Activated CD4-positive, CD25-positive, alpha-beta regulatory T cell treated with anti-CD3 and anti-CD28 coated beads, Interleukin-2, amount 50 U/mL, for 72 hours (primary cell): ENCODE results near the gene OR7D2.
"Not testable (repeated sequence)": the region's sequence is repeated elsewhere in the genome, so short reads cannot be mapped to it uniquely, and the experiment has no call there.

ENCODE experiments used
- DNase-seq: peaks from one replicate; pipeline ENCODE4 v3.0.0; 2021

The OR7D2 gene

GRCh38 chr19:9178901-9179300 lies at the start of gene OR7D2:
Gene OR7D2 (plus strand): TSS chr19:9178979. CDS start chr19:9185782, 6,803 bp downstream.
- DNase-seq, result no peak

DNA sequence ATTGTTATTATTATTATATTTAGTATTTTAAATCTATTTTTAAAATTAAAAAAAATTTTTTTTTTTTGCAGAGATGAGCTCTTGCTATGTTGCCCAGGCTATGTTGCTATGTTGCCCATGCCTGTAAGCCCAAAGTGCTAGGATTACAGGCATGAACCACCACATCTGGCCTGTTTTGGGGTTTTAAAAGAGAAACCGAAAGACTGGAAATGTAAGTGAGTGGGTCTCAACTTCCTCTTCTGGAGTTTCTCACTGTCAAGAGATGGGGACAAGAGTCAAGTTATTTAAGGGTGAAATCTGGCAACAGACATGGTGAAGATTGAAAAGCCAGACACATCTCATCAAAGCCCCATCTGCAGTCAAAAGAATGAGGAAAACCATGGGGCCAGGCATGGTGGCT lies 47.8 kb upstream of the OR7D2 start:
- DNase-seq, result no peak

GRCh38 chr19:9132422-9132821 lies 46.4 kb upstream of the OR7D2 start:
- DNase-seq, result no peak

DNA sequence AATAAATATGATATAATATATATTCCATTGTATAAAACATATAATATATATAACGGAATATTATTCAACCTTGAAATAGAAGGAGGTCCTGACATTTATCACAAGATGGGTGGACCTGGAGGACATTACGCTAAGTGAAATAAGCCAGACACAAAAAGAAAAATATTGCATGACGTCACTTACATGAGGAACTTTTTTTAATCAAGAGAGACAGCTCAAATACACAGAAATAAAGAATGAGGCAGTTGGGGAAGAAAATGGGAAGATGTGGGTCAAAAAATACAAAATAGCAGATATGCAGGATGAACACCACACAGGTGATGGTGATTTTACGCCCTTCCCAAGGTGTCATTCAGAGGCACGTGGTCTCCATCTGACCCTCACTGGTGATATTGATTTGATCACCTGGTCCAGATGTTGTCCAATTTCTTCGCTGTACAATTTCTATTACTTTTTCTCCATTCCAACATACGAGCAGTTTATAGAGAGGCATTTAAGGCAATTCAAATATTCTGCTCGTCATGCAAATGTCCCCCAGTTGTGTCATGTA lies 39.1 kb upstream of the OR7D2 start:
- DNase-seq, result no peak

DNA sequence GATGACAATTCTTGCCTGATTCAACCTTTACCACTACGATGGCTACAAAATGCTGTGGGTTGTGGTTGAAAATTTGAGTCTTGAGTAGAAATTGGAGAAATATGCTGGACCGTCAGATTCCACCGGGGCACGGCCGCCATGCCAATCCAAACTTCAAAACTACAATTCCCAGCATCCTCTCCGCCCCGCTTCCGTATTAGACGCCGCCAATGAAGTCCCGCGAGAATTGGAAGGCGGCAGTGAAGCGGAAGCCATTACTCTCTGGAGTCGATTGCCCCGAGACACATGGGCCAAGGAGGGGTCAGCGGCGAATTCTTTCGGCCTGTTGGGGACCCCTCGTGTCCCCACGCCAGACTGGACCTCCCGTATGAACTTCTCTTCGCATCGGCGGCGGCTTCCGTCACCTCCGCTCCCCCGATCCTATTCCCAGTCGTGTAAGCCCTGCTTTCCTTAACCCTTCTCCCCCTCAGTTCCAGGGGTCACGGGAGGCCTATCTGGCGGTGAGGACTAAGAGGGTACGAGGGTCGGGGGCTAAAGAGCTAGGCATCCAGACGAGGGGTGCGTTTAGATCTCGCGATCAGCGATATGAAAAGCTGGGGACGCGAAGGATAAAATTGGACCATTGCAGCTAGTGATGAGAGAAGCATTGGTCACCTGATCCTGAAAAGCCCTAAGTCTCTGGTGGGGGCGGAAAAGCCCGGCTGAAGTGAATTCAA lies 38.5 kb upstream of the OR7D2 start, which contains the start of gene ZNF317:
Gene ZNF317 (plus strand): TSS at position 239 of the 716 bp plus-strand sequence. CDS start 15,620 bp downstream, outside the sequence.
- peak; percentile 85 for DNase-seq

- no peak for DNase-seq
These were observed 33.9 kb upstream of the OR7D2 start for GRCh38 chr19:9144920-9145319.

DNA sequence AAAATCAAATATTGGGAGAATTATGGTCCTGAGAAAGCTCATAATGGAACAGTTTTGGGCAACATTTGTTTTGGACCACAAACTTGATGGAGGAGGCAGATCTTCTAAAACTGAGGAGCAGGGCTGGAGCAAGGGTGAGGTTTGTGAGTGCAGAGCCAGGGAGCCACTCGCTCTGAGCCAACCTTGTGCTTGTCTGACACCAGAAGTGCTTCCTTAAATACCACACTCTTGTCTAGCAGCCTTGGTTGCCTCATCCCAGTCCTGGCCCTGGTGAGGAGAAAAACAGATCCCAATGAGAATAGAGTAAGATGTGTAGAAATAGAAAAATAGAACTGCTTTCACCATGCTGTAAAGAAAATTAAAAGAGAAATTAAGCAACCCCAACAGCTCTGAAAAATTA lies 31.9 kb upstream of the OR7D2 start:
- DNase-seq, result no peak

DNA sequence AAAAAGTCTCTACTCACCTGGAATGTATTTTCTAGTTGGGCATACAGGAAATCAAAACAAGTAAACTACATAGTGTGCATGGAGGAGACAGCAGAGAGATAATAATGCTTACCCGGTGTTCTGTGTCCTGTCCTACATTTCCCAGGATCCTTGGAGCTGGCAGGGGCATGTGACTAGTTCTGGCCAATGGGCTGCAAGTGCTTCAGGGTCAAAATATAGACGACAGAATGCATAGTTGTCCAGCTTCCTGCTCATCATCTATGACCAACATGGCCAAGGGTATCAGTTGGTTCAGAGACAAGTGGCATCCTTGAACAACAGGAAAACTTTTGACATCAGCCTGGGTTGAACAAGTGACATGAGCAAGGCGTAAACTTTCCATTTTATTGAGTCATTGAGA lies 30.1 kb upstream of the OR7D2 start:
- DNase-seq, result no peak

- DNase-seq, result no peak
These were observed 28.8 kb upstream of the OR7D2 start for GRCh38 chr19:9149997-9150396.

- no peak for DNase-seq
These were observed 28.1 kb upstream of the OR7D2 start for GRCh38 chr19:9150650-9151049.

DNA sequence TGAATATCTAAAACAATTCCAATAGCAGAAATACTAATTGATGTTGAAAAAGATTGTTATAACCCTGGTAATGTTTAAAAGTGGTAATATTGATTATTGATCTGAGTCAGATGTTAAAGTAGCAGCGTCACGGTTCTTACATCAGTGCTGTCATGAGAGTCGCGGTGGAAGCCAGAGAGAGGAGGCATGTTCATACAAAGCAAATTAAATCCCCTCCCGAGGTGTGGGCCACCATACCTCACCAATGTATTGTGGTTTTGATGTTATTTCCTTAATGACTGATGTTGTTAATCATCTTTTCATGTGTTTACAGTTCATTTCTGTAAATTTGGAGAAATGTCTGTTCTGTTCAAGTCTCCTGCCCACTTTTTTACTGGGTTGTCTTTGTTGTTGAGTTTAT lies 27.4 kb upstream of the OR7D2 start:
- no peak for DNase-seq

- no peak for DNase-seq
These were observed 23.2 kb upstream of the OR7D2 start for GRCh38 chr19:9155591-9155990.

DNA sequence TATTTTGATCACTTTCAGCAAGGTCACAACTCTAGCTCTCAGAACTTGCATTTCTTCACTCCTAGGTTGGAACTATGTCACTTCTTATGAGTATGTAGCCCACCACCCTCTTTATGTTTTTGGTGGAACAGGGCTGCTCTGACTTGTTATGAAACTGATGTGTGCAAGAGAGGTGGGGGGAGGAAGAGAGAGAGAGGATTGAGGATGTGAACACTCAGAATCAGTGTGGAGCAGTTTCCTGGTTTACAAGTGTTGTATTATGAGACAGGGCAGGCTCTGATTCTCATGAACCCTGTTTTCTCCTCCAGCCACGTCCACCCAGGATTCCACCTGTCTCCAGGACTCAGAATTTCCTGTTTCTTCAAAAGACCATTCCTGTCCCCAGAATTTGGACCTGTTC lies 22.5 kb upstream of the OR7D2 start:
- no peak for DNase-seq

GRCh38 chr19:9159891-9160290 lies 18.9 kb upstream of the OR7D2 start:
- no peak for DNase-seq

DNA sequence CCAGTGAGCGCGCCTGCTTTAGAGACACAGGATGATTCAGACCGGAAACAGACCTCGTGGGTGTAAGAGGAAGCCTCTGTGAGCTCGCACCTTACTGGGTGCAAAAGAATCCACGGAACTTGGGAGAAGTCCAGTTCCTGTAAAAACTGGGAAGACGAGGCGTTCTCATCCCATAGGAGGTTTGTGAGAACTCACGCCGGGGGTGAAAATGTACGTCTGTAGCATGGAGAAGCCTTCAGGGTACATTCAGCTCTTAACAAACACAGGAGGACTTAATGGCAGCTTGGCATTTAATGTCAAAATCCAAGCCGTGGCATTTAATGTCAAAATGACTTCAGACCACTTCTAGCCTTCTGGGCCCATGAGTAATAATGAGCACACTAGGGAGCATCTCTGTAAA lies 17.4 kb upstream of the OR7D2 start:
- no peak for DNase-seq

- DNase-seq, result no peak
These were observed 13.5 kb upstream of the OR7D2 start for GRCh38 chr19:9165261-9165660.

DNA sequence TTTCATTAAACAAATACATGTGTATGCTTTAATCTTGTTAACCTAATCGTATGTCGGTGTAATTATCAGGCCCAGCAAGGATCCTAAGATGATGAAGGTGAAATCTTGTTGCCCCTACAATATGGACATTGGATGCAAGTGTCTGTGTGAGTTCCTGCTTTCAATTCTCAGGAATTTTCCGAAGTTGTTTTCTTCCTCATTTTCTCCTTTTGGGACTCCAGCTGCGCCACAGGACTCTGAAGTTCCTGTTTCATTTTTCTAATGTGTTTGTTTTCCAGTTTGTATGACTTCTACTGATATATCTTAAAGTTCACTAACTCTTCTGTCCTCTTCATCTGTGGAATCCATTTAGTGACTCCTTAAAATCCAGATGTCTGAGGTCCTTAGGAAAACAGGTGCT lies 11.9 kb upstream of the OR7D2 start:
- no peak for DNase-seq

DNA sequence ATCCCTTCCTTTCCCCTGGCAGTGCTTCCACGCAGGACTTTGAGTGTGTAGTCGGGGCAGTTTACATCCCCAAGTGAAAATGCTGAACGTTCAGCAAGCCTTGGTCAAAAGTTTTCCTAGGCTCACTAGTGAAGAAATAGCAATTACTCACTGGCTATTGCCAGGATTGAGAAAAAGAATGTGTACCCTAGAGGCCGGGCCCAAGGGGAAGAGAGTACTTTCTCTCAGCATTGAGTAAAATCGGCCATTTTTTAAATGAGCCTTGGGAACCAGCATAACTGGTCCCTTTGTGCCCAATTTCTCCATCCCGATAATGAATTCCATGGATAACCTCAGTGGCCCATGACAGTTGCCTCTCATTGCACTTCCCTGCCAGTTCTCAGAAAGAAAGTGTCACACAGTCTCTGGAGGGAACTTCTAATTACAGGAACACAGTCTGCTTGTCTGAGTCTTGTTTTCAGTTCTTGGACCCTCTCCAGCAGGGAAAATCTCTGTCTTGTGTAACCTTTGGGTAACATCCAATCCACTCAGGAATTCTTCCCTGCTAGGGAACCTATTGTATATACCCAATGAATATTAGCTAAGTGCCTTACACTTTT lies 7.3 kb upstream of the OR7D2 start:
- DNase-seq, result no peak

DNA sequence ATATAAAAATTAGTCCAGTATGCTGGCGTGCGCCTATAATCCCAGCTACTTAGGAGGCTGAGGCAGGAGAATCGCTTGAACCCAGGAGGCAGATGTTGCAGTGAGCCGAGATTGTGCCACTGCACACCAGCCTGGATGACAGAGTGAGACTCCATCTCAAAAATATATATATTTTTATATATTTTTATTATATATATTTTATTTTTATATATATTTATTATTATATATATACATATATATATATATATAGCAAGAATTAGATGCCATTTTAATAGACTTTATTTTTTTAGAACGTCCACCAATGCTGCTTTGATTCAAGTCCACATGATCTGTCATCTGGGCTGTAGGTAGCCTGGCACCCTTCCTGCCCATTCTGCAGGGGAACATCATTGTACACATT lies 3.5 kb upstream of the OR7D2 start:
- no peak for DNase-seq

- no peak for DNase-seq
These were observed 4.2 kb downstream of the OR7D2 start for GRCh38 chr19:9183000-9183399.

GRCh38 chr19:9187191-9187590 lies 8.4 kb downstream of the OR7D2 start:
- no peak for DNase-seq

DNA sequence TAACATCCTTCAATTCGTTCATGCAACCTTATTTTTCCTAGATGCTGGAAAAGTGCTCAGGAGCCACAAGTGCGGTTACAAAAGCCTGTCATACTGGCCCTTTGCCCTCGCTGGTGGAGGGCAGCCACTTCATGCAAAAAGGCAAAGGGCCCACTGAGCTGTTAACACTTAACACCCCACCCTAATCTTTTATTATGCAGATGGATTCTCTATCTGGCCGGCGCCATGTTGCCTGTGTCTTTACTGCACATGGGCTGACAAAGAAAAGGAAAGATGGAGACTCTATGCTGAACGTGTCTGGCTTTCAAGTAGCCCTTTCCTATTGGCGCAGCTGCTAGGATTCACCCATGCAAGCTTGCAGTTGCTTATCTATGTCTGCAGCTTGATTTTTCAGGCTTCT lies 10.8 kb downstream of the OR7D2 start:
- no peak for DNase-seq

GRCh38 chr19:9198044-9198443 lies 19.3 kb downstream of the OR7D2 start:
- DNase-seq, result not testable (repeated sequence)

DNA sequence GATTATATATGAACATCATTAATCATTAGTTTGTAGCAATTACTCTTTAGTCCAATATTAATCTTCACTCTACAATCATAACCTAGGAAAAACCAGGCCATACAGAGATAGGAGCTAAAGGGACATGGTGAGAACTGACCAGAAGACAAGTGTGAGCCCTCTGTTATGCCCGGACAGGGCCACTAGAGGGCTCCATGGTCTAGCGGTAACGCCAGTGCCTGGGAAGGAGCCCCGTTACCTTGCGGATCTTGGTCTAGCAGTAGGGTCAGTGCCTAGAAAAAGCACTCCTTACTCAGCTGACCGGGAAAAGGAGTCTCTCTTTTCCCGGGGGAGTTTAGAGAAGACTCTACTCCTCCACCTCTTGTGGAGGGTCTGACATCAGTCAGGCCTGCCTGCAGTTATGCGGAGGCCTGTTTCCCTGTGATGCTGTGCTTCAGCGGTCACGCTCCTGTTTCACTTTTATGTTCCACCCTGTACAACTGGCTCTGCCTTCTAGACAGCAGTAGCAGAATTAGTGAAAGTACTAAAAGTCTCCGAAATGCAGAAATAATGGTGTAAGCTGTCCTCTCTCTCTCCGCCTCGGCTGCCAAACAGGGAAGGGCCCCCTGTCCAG lies 26.8 kb downstream of the OR7D2 start:
- peak; percentile 74 for DNase-seq
